HG02981 (cell line): Measurements from ENCODE around the gene MOGAT2.
"Not testable (repeated sequence)": the region's sequence is repeated elsewhere in the genome, so short reads cannot be mapped to it uniquely, and the experiment has no call there.

Source experiments
- ATAC-seq: cut with Tn5 transposase; IDR thresholded peaks from one replicate; pipeline ENCODE4 v1.9.1; 2021; ENCODE audit warnings: mild to moderate bottlenecking, moderate library complexity; ENCODE audit not compliant: unreplicated experiment

The MOGAT2 gene

GRCh38 chr11:75717608-75718418 lies at the start of gene MOGAT2:
TSS of gene MOGAT2 (plus strand) at chr11:75717838. CDS start at chr11:75717889, 51 bp downstream.
- no peak for ATAC-seq

- ATAC-seq: no peak
Observed at GRCh38 chr11:75668451-75669297, 49.0 kb upstream of the MOGAT2 start, which contains the start of gene MAP6. TSS of gene MAP6 (minus strand) at chr11:75669038. CDS start at chr11:75668369, 669 bp downstream.

DNA sequence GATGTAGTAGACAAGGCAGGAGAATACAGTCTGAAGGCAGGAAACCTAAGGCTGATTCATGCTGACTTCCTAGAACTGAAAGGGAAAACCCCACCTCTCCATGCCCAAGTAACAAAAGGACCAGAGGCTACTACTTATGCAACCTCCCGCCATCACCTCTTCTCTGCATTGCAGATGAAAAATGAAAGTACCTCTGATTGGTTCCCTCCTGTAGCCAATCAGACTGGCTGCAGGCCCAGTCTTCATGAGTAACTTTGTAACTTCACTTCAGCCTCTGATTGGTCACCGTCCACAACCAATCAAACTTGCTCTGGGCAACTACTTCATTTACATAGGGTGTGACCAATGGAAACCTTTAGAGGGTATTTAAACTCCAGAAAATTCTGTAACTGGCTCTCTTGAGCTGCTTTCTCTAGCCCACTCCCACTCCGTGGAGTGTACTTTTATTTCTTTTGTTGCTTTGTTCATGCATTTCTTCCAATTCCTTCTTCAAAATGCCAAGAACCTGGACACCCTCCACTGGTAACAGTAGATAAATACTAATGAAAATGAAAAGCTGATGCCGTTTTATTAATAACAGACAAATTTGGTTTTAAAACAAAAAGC lies 43.6 kb upstream of the MOGAT2 start:
- no peak for ATAC-seq

- no peak for ATAC-seq
Observed at GRCh38 chr11:75677275-75677674, 40.4 kb upstream of the MOGAT2 start.

- no peak for ATAC-seq
Observed at GRCh38 chr11:75677909-75678308, 39.7 kb upstream of the MOGAT2 start.

DNA sequence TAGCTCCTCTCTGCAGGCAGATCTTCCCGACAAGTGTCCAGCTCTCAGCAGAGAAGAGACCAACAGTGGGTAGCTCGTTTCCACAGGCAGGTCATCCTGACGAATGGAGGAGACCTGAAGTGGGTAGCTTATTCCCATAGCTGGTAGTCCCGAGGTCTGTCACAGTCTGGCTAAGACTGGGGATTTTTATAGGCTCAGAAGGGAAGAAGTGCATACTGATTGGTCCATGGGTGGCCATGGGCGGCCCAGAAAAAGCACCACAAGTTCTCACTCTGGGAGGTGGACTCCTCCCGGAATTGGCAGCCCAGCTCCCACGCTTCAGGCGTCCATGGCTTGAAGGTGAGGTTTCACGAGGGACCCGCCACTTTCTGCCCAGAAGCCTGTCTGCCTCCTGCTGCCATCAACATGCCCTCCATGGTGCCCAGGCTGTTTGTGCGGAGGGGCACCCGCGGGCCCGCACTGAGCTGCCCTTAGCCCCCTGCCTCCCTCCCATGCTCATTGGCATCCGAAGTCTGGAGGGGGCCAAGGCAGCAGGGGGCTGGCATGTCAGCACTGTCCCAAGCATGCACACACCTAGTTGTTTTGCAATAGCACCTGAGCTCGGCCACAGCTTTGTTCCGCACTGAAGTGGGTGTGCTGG lies 38.9 kb upstream of the MOGAT2 start:
- no peak for ATAC-seq

DNA sequence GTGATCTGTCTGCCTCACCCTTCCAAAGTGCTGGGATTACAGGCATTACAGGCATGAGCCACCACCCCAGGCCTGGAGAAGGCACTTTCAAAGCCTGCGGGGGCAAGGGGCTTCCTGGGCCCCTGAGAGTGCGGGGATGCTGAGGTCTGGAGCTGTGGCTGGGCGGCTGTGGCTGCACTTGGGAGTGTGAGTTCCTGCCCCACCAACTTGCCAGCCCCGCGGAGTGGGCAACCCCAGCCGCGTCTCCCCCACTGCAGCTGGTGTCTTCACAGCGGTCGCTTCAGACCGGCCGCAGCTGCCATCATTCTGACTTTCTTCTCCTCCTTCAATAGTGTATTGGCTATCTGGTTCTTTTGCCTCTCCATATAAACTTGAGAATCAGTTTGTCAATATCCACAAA lies 38.1 kb upstream of the MOGAT2 start:
- no peak for ATAC-seq

- ATAC-seq: not testable (repeated sequence)
Observed at GRCh38 chr11:75683856-75684255, 33.8 kb upstream of the MOGAT2 start.

- peak; percentile 80 for ATAC-seq
Observed at GRCh38 chr11:75689863-75690609, 27.6 kb upstream of the MOGAT2 start.

DNA sequence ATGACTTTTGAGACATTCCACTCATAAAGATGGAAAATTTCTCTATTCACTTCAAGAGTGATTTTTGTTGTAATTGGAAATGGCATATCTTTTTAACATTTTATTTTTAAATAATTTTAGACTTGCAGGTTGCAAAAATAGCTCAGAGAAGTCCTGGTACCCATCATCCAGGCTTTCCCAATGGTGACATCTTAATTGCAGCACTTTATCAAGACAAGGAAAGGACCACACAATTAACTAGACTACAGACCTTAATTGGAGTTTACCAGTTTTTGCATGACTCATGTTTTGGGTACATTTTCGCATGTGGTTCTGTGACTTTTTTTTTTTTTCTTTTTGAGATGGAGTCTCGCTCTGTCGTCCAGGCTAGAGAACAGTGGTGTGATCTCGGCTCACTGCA lies 25.8 kb upstream of the MOGAT2 start:
- no peak for ATAC-seq

- no peak for ATAC-seq
Observed at GRCh38 chr11:75697906-75698581, 19.6 kb upstream of the MOGAT2 start.

DNA sequence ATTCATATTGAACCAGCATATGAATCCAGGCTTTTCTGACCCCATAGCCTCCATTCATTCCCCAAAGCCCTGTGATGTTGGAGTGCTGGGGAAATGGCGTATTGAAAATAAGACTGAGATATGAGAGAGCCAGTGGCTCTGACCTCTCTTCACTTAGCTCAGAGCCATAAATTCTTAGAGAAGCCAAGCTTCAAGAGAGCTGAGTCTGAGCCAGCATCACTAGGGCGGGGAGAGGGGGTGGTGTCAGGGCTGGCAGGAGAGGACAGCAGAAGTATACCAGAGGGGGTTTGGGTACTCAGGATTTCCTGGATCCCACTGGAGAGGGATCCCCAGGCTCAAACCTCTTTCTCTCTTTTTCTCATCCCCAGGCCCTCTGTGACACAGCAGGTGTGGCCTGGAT lies 16.7 kb upstream of the MOGAT2 start:
- no peak for ATAC-seq

GRCh38 chr11:75703695-75704237 lies 13.9 kb upstream of the MOGAT2 start:
- no peak for ATAC-seq

- ATAC-seq: no peak
Observed at GRCh38 chr11:75705541-75705940, 12.1 kb upstream of the MOGAT2 start.

DNA sequence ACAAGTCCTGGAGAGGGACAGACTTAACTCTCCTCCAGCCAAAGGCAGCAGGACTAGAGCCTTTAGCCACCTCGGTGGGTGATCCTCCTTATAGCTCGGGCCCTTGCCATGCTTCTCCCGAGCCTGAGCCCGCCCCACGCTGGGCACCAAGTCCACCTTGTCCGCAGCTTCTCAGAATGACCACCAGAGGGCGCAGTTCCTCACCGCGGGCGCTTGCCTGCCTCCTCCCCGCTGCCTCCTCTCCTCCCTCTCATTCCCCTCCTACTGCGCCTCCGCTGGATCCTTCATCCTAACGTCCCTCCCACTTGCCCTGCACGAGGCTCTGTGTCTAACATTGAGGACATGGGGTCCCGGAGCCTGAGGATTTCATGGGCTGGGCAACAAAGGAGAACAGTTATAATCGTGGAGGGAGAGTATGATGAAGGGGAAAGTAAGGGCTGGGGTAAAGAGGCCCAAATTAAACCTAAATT lies 11.3 kb upstream of the MOGAT2 start:
- ATAC-seq: no peak

DNA sequence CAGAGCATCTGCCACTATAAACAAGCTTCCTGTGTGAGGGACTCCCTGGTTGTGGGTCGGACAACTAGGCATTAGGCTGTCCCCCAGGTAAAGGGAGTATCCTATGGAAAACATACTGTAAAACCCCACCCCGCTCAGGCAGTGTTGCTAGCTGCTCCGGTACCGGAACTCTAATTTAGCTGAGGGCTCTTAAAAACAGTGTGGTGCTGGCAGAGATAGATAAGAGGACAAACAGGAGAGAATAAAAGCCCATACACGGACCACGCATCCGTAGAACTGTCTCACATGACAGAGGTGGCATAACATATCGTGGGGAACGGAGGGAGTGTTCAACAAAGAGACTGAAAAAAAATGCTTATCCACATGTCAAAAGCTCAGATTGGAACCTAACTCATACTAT lies 3.4 kb upstream of the MOGAT2 start:
- no peak for ATAC-seq

DNA sequence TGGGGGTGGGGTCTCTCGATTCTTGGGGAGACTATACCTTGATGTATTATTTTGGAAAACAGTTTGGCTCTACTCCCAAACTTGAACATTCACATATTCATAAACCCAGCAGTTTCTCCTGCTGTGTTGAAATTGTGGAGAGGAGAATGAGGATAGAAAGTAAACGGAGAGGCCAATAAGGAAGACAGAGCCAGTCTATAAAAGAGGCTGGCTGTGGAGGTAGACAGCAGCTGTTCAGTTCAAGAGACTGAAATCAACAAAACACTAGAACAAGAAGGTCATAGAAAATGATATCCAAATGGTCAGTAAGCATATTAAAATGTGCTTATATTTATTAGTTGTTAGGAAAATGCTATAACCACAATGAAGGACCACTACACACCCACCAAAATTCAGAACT lies 1.9 kb upstream of the MOGAT2 start:
- no peak for ATAC-seq

- ATAC-seq: no peak
Observed at GRCh38 chr11:75716659-75717058, 979 bp upstream of the MOGAT2 start.
